Lung (tissue), 12 donors: ENCODE measurements around the gene TMPRSS2. TPM values are rescaled to one million over a fixed set of nuclear protein-coding genes. Genes with fewer than 3 reads are reported as not detected.

Source experiments
- ATAC-seq: fragments of 200-7000 bp; cut with Tn5 transposase; one replicate; pipeline ENCODE4 v1.9.1; 2020; ENCODE audit warnings: moderate number of reproducible peaks; ENCODE audit not compliant: insufficient read depth, low FRiP score
- DNase-seq, 3 donors: peaks; one replicate each; pipeline ENCODE4 v3.0.0-alpha.2; 2013 to 2017
- H3K27ac ChIP-seq, 2 donors: one replicate each; pipeline ENCODE4 v1.5.1; 2013; ENCODE audit warnings: mild to moderate bottlenecking in 2 of 2, moderate library complexity in 2 of 2, control low read depth in 1 of 2, inconsistent platforms in 1 of 2, low read depth in 1 of 2, low read length in 1 of 2
- H3K27me3 ChIP-seq, 3 donors: one replicate each; pipeline ENCODE4 v1.5.1; 2013; ENCODE audit warnings: low read length in 2 of 3; ENCODE audit not compliant: control insufficient read depth in 3 of 3, insufficient read depth in 3 of 3
- H3K36me3 ChIP-seq, 4 donors: one replicate each; pipeline ENCODE4 v1.5.1; 2013; ENCODE audit warnings: low read length in 4 of 4, mild to moderate bottlenecking in 1 of 4, moderate library complexity in 1 of 4; ENCODE audit not compliant: control insufficient read depth in 4 of 4, insufficient read depth in 4 of 4
- H3K4me1 ChIP-seq, 5 donors: one replicate each; pipeline ENCODE4 v1.5.1; 2013; ENCODE audit warnings: low read length in 5 of 5, mild to moderate bottlenecking in 2 of 5, moderate library complexity in 1 of 5; ENCODE audit not compliant: control insufficient read depth in 5 of 5, insufficient read depth in 5 of 5
- H3K4me3 ChIP-seq: one replicate; pipeline ENCODE4 v1.5.1; 2013; ENCODE audit warnings: mild to moderate bottlenecking, control low read depth, moderate library complexity
- H3K9ac ChIP-seq, 2 donors: one replicate each; pipeline ENCODE4 v1.5.1; 2013; ENCODE audit warnings: low read length in 2 of 2, control low read depth in 1 of 2; ENCODE audit not compliant: insufficient read depth in 1 of 2
- H3K9me3 ChIP-seq, 4 donors: one replicate each; pipeline ENCODE4 v1.5.1; 2013; ENCODE audit warnings: low read length in 3 of 4, mild to moderate bottlenecking in 1 of 4, moderate library complexity in 1 of 4; ENCODE audit not compliant: control insufficient read depth in 4 of 4, insufficient read depth in 3 of 4
- WGBS, 2 donors: extraction: QIAGEN DNeasy Blood & Tissue Kit; methylation state at CpG; one replicate each; pipeline ENCODE4 v1.1.7; 2013; 5-methylcytosine and 5-hydroxymethylcytosine counted together
- polyA plus RNA-seq, 2 donors: library from polyadenylated mRNA; stranded (reverse); fragments of 200-250 nt; gene quantifications; one replicate each; pipeline ENCODE4 v1.2.1, GENCODE V29; 2013
- total RNA-seq, 2 donors: library from RNA; depleted of rRNA in 1 of 2; stranded (reverse); fragments of >200 nt in 1 of 2; gene quantifications; one replicate each; pipeline ENCODE4 v1.2.1, GENCODE V29; 2014 to 2021
- TF ChIP-seq, protein P1 (sequence below): IDR thresholded peaks from 2 replicates; pipeline ENCODE4 v1.5.1; 2012; ENCODE audit warnings: mild to moderate bottlenecking; ENCODE audit errors: control extremely low read depth, extremely low read depth
- donor health status: control.
- donor health status: control.
- donor health status: Bipolar disorder and iron deficiency.
- donor health status: healthy.
- donor health status: DM: yes; HTN: yes; CAD: no.

Gene TMPRSS2
- total and polyA plus RNA-seq, 4 donors: 46.2 to 130 (median 72.2) TPM

DNA sequence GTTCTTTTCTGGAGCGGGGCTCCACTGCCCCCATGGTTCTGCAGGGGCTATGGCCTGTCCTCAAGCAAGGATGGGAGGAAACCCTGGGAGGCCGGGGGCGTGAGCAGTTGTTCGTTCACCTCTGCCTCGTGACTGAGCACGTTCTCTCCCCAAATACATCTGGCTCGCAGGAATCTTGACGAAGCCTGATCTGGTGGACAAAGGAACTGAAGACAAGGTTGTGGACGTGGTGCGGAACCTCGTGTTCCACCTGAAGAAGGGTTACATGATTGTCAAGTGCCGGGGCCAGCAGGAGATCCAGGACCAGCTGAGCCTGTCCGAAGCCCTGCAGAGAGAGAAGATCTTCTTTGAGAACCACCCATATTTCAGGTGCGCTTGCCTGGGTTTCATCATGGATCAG, 66.4 kb downstream of the TMPRSS2 start:
- ATAC-seq: no peak
- no peak for DNase-seq
- H3K4me3 ChIP-seq: no peak overlapping the region
- TF ChIP-seq, protein P1, sequence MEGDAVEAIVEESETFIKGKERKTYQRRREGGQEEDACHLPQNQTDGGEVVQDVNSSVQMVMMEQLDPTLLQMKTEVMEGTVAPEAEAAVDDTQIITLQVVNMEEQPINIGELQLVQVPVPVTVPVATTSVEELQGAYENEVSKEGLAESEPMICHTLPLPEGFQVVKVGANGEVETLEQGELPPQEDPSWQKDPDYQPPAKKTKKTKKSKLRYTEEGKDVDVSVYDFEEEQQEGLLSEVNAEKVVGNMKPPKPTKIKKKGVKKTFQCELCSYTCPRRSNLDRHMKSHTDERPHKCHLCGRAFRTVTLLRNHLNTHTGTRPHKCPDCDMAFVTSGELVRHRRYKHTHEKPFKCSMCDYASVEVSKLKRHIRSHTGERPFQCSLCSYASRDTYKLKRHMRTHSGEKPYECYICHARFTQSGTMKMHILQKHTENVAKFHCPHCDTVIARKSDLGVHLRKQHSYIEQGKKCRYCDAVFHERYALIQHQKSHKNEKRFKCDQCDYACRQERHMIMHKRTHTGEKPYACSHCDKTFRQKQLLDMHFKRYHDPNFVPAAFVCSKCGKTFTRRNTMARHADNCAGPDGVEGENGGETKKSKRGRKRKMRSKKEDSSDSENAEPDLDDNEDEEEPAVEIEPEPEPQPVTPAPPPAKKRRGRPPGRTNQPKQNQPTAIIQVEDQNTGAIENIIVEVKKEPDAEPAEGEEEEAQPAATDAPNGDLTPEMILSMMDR: no peak
- H3K4me1 ChIP-seq: no peaks in the 10 kb centered on the region
- H3K9me3 ChIP-seq: no peaks in the 10 kb centered on the region
- H3K27ac ChIP-seq: no peak overlapping the region
- H3K27me3 ChIP-seq: no peaks in the 10 kb centered on the region
- H3K36me3 ChIP-seq: peaks cover 0 to 54% (median 8%) of the 10 kb centered on the region in 4 donors
- 96% methylated on average over 14 of the region's 14 CpGs for WGBS, 2 donors
- no peak overlapping the region for H3K9ac ChIP-seq

DNA sequence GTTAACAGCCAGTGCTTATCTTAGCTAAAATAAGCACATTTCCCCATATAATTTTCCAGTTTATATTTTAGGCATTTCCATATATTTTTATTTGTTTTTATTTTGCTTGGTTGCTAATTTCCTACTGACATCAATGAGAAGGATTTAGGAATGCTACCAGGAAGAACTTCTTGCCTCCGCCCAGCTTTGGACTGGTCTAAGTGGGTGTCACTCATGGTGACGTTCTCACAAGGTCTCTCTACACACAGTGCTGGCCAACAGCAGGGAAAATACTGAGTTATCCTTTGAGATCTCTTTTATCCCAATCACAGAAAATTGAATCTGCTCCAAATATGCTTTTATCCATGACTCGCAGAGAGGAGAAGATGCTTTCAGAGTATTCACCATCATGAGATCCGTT, 68.7 kb downstream of the TMPRSS2 start:
- H3K4me3 ChIP-seq: no peak overlapping the region
- 72 to 97% methylated on average over 4 of the region's 4 CpGs for WGBS, 2 donors
- no peaks in the 10 kb centered on the region for H3K4me1 ChIP-seq
- H3K9ac ChIP-seq: no peak overlapping the region
- no peak overlapping the region for H3K27ac ChIP-seq
- H3K9me3 ChIP-seq: peaks cover 0 to 4% (median 0%) of the 10 kb centered on the region in 4 donors
- TF ChIP-seq, protein P1: no peak
- ATAC-seq: no peak
- no peaks in the 10 kb centered on the region for H3K27me3 ChIP-seq
- no peak for DNase-seq
- peaks cover 2 to 49% (median 10%) of the 10 kb centered on the region in 4 donors for H3K36me3 ChIP-seq

DNA sequence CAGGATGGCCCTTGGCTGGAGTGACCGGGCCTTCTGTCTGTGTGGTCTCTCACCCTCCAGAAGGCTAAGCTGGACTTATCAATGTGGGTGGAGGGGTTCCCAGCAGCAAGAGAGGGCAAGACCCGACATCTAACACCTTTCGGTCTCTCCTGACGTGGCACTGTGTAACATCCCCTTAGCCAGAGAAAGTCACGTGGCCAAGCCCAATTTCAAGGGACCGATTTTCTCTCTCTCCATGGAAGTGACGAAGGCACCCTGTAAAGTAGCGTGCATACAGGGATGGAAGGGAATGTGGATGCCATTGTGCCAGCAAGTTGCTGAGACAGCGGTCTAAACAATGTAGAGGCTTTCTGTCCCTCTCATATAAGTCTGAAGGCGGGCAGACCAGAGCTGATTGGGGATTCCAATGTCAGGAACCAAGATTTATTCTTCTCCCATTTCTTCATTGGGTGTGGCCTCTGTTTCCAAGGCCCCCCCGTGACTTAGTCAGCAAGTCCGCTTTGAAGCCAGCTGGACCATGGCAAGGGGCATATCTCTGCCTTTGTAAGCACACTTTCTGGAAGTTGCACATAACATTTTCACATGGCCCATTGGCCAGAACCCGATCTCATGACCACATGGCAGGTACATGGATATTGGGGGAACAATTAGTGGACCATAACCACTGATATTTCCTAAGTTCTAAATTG, 69.4 kb downstream of the TMPRSS2 start:
- no peak for DNase-seq
- peaks cover 2 to 46% (median 9%) of the 10 kb centered on the region in 4 donors for H3K36me3 ChIP-seq
- no peaks in the 10 kb centered on the region for H3K27me3 ChIP-seq
- no peak overlapping the region for H3K4me3 ChIP-seq
- H3K9ac ChIP-seq: no peak overlapping the region
- TF ChIP-seq, protein P1: no peak
- 89 to 97% methylated on average over 13 of the region's 13 CpGs for WGBS, 2 donors
- H3K27ac ChIP-seq: no peak overlapping the region
- peaks cover 0 to 4% (median 0%) of the 10 kb centered on the region in 4 donors for H3K9me3 ChIP-seq
- no peak for ATAC-seq
- H3K4me1 ChIP-seq: no peaks in the 10 kb centered on the region
